PC-3 (cell line): ENCODE data around the gene ACTR1B. TPM values are rescaled to one million over a fixed set of nuclear protein-coding genes. Genes with fewer than 3 reads are reported as not detected.
"Not testable (repeated sequence)": the region's sequence is repeated elsewhere in the genome, so short reads cannot be mapped to it uniquely, and the experiment has no call there.

Source experiments
- ATAC-seq: fragments of 200-7000 bp; cut with Tn5 transposase; 2 replicates; pipeline ENCODE4 v1.9.1; 2020; ENCODE audit warnings: mild to moderate bottlenecking, moderate library complexity
- BruUV-seq: library from RNA; stranded (reverse); fragments of 400-500 nt; replicated peaks from 2 replicates; lab custom pipeline; 2021; lab: Mats Ljungman, UMichigan
- CTCF ChIA-PET: fragments of 300-600 bp; sonication (Branson Sonifier 250); formaldehyde crosslinking; loops from one replicate; lab custom pipeline; 2022; ENCODE audit warnings: antibody characterized with exemption; lab: Charles Lee
- POLR2A ChIA-PET: fragments of 300-600 bp; sonication (Branson Sonifier 250); formaldehyde crosslinking; loops from one replicate; lab custom pipeline; 2022; ENCODE audit warnings: antibody characterized with exemption; ENCODE audit not compliant: unreplicated experiment; lab: Charles Lee
- DNase-seq: peaks from one replicate; pipeline ENCODE4 v3.0.0-alpha.2; 2015
- H2AFZ ChIP-seq: fragments of 300-600 bp; sonication (generic); 2 replicates; pipeline ENCODE4 v1.6.0; 2016; ENCODE audit warnings: antibody characterized with exemption, low read length
- H3F3A ChIP-seq: fragments of 300-600 bp; sonication (generic); one replicate; pipeline ENCODE4 v1.6.0; 2017; ENCODE audit warnings: antibody characterized with exemption, low read length, control low read depth, mild to moderate bottlenecking; ENCODE audit not compliant: unreplicated experiment
- H3K27ac ChIP-seq: fragments of 300-600 bp; sonication (generic); 2 replicates; pipeline ENCODE4 v1.5.1; 2016; ENCODE audit warnings: mild to moderate bottlenecking, low read length
- H3K27me3 ChIP-seq: fragments of 300-600 bp; sonication (generic); 2 replicates; pipeline ENCODE4 v1.6.1; 2016; ENCODE audit warnings: low read length, mixed read lengths
- H3K36me3 ChIP-seq: fragments of 300-600 bp; sonication (generic); 2 replicates; pipeline ENCODE4 v1.6.1; 2016; ENCODE audit warnings: low read depth, mixed run types, low read length, mixed read lengths
- H3K4me1 ChIP-seq: fragments of 300-600 bp; sonication (generic); 2 replicates; pipeline ENCODE4 v1.5.1; 2016; ENCODE audit warnings: low read length; ENCODE audit not compliant: insufficient read depth
- H3K4me2 ChIP-seq: fragments of 300-600 bp; sonication (generic); 2 replicates; pipeline ENCODE4 v1.6.0; 2016; ENCODE audit warnings: low read length
- H3K4me3 ChIP-seq: fragments of 300-600 bp; sonication (generic); 2 replicates; pipeline ENCODE4 v1.5.1; 2016; ENCODE audit warnings: mild to moderate bottlenecking, low read length, mixed read lengths
- H3K79me2 ChIP-seq: fragments of 300-600 bp; sonication (generic); 2 replicates; pipeline ENCODE4 v1.6.1; 2017; ENCODE audit warnings: low read length, mixed read lengths
- H3K9ac ChIP-seq: fragments of 300-600 bp; sonication (generic); 2 replicates; pipeline ENCODE4 v1.6.0; 2016; ENCODE audit warnings: mild to moderate bottlenecking, low read length
- H3K9me2 ChIP-seq: fragments of 300-600 bp; sonication (generic); replicated peaks from 2 replicates; pipeline ENCODE4 v1.6.1; 2016; ENCODE audit warnings: mixed run types, low read length, mixed read lengths
- H3K9me3 ChIP-seq: fragments of 300-600 bp; sonication (generic); 2 replicates; pipeline ENCODE4 v1.6.1; 2016; ENCODE audit warnings: low read length, mixed read lengths
- H4K20me1 ChIP-seq: fragments of 300-600 bp; sonication (generic); 2 replicates; pipeline ENCODE4 v1.6.1; 2016; ENCODE audit warnings: low read length, mixed read lengths
- CTCF ChIP-seq: fragments of 300-600 bp; sonication (generic); conservative IDR thresholded peaks from 2 replicates; pipeline ENCODE4 v1.5.1; 2017; ENCODE audit warnings: antibody characterized with exemption, low read depth, mild to moderate bottlenecking, low read length
- EZH2 ChIP-seq: fragments of 300-600 bp; sonication (generic); IDR thresholded peaks from one replicate; pipeline ENCODE4 v1.6.1; 2017; ENCODE audit warnings: antibody characterized with exemption, mild to moderate bottlenecking, low read length; ENCODE audit not compliant: unreplicated experiment
- EZH2phosphoT487 ChIP-seq: fragments of 300-600 bp; sonication (generic); IDR thresholded peaks from 2 replicates; pipeline ENCODE4 v1.6.1; 2018; ENCODE audit warnings: mild to moderate bottlenecking, antibody characterized with exemption, low read length, borderline replicate concordance
- intact Hi-C: fragments of 100-400 bp; cut with micrococcal nuclease; formaldehyde crosslinking; loops from 2 replicates; pipeline ENCODE4 v1.9.0; 2023
- total RNA-seq: library from RNA; depleted of rRNA; stranded (reverse); fragments of >200 nt; gene quantifications from 2 replicates; pipeline ENCODE4 v1.2.3, GENCODE V29; 2014

Gene ACTR1B
- total RNA-seq, 1 experiment from 2014 or later: 27.0 TPM

- no TSS peak for BruUV-seq
- Histone ChIP-seq H3K9me3 (0 out of 2 replicates have a peak, but pooled peaks cover 2% of the 10 kb centered on the region), H3K4me1 (peaks cover 12% of the 10 kb centered on the region), H3K9me2 (no peaks in the 10 kb centered on the region), H2AFZ (peak overlapping the region; percentile 0; the same call in 1 of the 2 replicates), H3K27me3 (no peaks in the 10 kb centered on the region), H3K27ac (peak overlapping the region; percentile 27), H3K4me3 (no peak overlapping the region), H3K9ac (no peak overlapping the region), H3F3A (no peaks in the 10 kb centered on the region), H3K4me2 (peak overlapping the region; percentile 55), H3K36me3 (no peaks in the 10 kb centered on the region), H3K79me2 (no peaks in the 10 kb centered on the region), H4K20me1 (no peaks in the 10 kb centered on the region)
- DNase-seq (peak; percentile 71), ATAC-seq (peak; percentile 98)
- ChIA-PET POLR2A (interaction anchor here (0.6 to 0.7 kb wide), 3 partner anchors 15 to 820 kb away, joined by 3 to 4 read pairs (median 4); partner anchors contain the start of gene COX5B), CTCF (interaction anchor here (0.6 kb wide), 1 partner anchor 53 kb away, joined by 3 read pairs; no protein-coding TSS in a partner anchor)
- TF ChIP-seq EZH2 (no peak), EZH2phosphoT487 (no peak), CTCF (no peak)
- intact Hi-C loops: no loop called here
Measured at GRCh38 chr2:97688062-97688827, 24.4 kb upstream of the ACTR1B start.

- H3K36me3 ChIP-seq, BruUV-seq, ATAC-seq, H3K4me2 ChIP-seq, H4K20me1 ChIP-seq, H3K9me3 ChIP-seq, intact Hi-C loops, H3K79me2 ChIP-seq, H3K27ac ChIP-seq, DNase-seq, H2AFZ ChIP-seq, H3K4me3 ChIP-seq, H3K27me3 ChIP-seq, H3F3A ChIP-seq, POLR2A ChIA-PET, H3K9me2 ChIP-seq, CTCF ChIA-PET, H3K9ac ChIP-seq: not testable (repeated sequence)
- peaks cover 12% of the 10 kb centered on the region for H3K4me1 ChIP-seq
Measured at GRCh38 chr2:97687235-97687634, 23.4 kb upstream of the ACTR1B start.

- Histone ChIP-seq H3K27me3 (no peaks in the 10 kb centered on the region), H3K9me3 (no peaks in the 10 kb centered on the region), H3K4me3 (no peak overlapping the region), H3K27ac (no peak overlapping the region), H2AFZ (no peak overlapping the region), H3K79me2 (no peaks in the 10 kb centered on the region), H3K4me2 (no peak overlapping the region), H4K20me1 (no peaks in the 10 kb centered on the region), H3F3A (no peaks in the 10 kb centered on the region), H3K4me1 (no peaks in the 10 kb centered on the region), H3K36me3 (no peaks in the 10 kb centered on the region), H3K9me2 (no peaks in the 10 kb centered on the region), H3K9ac (no peak overlapping the region)
- POLR2A ChIA-PET: no interaction called here
- no TSS peak for BruUV-seq
- CTCF ChIA-PET: no interaction called here
- TF ChIP-seq EZH2phosphoT487 (no peak), EZH2 (no peak), CTCF (no peak)
- ATAC-seq (no peak), DNase-seq (no peak)
- intact Hi-C loops: no loop called here
Measured at GRCh38 chr2:97678298-97678697, 14.5 kb upstream of the ACTR1B start.
